CD4-positive, alpha-beta T cell (primary cell): ENCODE results near the gene ADGRG7. TPM values are rescaled to one million over a fixed set of nuclear protein-coding genes. Genes with fewer than 3 reads are reported as not detected.

Experiments used
- ATAC-seq: fragments of 200-7000 bp; cut with Tn5 transposase; one replicate; pipeline ENCODE4 v1.10.0; 2022; ENCODE audit warnings: mild to moderate bottlenecking; ENCODE audit not compliant: poor library complexity
- CTCF ChIA-PET: fragments of 350-600 bp; sonication (Branson Sonifier 250); formaldehyde crosslinking; loops from one replicate; lab custom pipeline; 2021; ENCODE audit warnings: antibody characterized with exemption, inconsistent platforms; lab: Charles Lee
- POLR2A ChIA-PET: fragments of 350-600 bp; sonication (Branson Sonifier 250); formaldehyde crosslinking; loops from one replicate; lab custom pipeline; 2021; ENCODE audit warnings: antibody characterized with exemption, inconsistent platforms; lab: Charles Lee
- DNase-seq, 14 experiments: peaks; one replicate each; pipeline ENCODE4 v3.0.0-alpha.2; 2013 to 2020; ENCODE audit warnings: mixed read lengths in 2 of 14
- H3K27ac ChIP-seq, 2 donors: one replicate each; pipeline versions ENCODE4 v1.5.1 to v1.7.0; 2013; ENCODE audit warnings: low read length in 2 of 2, low read depth in 1 of 2, mild to moderate bottlenecking in 1 of 2
- H3K27me3 ChIP-seq, 2 experiments: 1 replicate in 1 of 2; 2 replicates in 1 of 2; pipeline versions ENCODE4 v1.6.1 to v1.7.0; 2013; ENCODE audit warnings: low read length in 2 of 2, control low read depth in 1 of 2, mild to moderate bottlenecking in 1 of 2, moderate library complexity in 1 of 2; ENCODE audit not compliant: insufficient read depth in 2 of 2, control insufficient read depth in 1 of 2
- H3K36me3 ChIP-seq: one replicate; pipeline ENCODE4 v1.6.1; 2013; ENCODE audit warnings: low read length, control low read depth; ENCODE audit not compliant: insufficient read depth
- H3K4me1 ChIP-seq: one replicate; pipeline ENCODE4 v1.6.1; 2013; ENCODE audit warnings: low read length, control low read depth; ENCODE audit not compliant: insufficient read depth
- H3K4me3 ChIP-seq: one replicate; pipeline ENCODE4 v1.5.1; 2013; ENCODE audit warnings: mild to moderate bottlenecking, low read length, moderate library complexity
- H3K9me3 ChIP-seq, 2 experiments: 1 replicate in 1 of 2; 2 replicates in 1 of 2; pipeline versions ENCODE4 v1.6.1 to v1.7.0; 2013; ENCODE audit warnings: low read length in 2 of 2, mild to moderate bottlenecking in 2 of 2, control low read depth in 1 of 2, moderate library complexity in 1 of 2; ENCODE audit not compliant: control insufficient read depth in 1 of 2, insufficient read depth in 1 of 2
- H3K27ac Mint-ChIP-seq: one replicate; pipeline ENCODE4 v1.8.0; 2020; ENCODE audit warnings: mixed read lengths
- H3K27me3 Mint-ChIP-seq: one replicate; pipeline ENCODE4 v1.8.0; 2021; ENCODE audit warnings: mixed read lengths
- H3K36me3 Mint-ChIP-seq: one replicate; pipeline ENCODE4 v1.8.0; 2021; ENCODE audit warnings: low read depth, mixed read lengths
- H3K4me1 Mint-ChIP-seq: one replicate; pipeline ENCODE4 v1.8.0; 2021; ENCODE audit warnings: low read depth, mixed read lengths
- H3K4me3 Mint-ChIP-seq: one replicate; pipeline ENCODE4 v1.8.0; 2020; ENCODE audit warnings: mild to moderate bottlenecking, mixed read lengths
- H3K9me3 Mint-ChIP-seq: one replicate; pipeline ENCODE4 v1.8.0; 2020; ENCODE audit warnings: mixed read lengths
- CTCF ChIP-seq: fragments of 200-600 bp; IDR thresholded peaks from one replicate; pipeline ENCODE4 v1.8.0; 2022; ENCODE audit warnings: antibody characterized with exemption, mild to moderate bottlenecking
- intact Hi-C, 2 experiments: fragments of 100-400 bp; cut with DNase I in 1 of 2; cut with micrococcal nuclease in 1 of 2; formaldehyde crosslinking; loops; one replicate each; pipeline versions ENCODE4 v1.15.1 to v1.9.0; 2023 to 2025; cut with DNase I, micrococcal nuclease
- total RNA-seq, 174 experiments: library from RNA in 2 of 174; stranded (reverse) in 2 of 174; gene quantifications; one replicate each; pipeline ENCODE4 v1.2.3 and lab custom pipeline; 2021 to 2026

The ADGRG7 gene
- total RNA-seq, 2 experiments from 2014 or later = not detected

GRCh38 chr3:100706365-100706764 is 97.0 kb downstream of the ADGRG7 start:
- Mint-ChIP-seq H3K27ac (no peak overlapping the region), H3K4me3 (peak overlapping the region; percentile 20)
- CTCF ChIA-PET = no interaction called here

GRCh38 chr3:100708644-100708988 is 99.2 kb downstream of the ADGRG7 start:
- Histone ChIP-seq H3K4me1 (peaks cover 24% of the 10 kb centered on the region), H3K27me3 (no peaks in the 10 kb centered on the region), H3K27ac (peak overlapping the region; percentile 74 to 94), H3K4me3 (peak overlapping the region; percentile 73), H3K9me3 (no peaks in the 10 kb centered on the region), H3K36me3 (peaks cover under 1% of the 10 kb centered on the region)
- ATAC-seq (no peak), DNase-seq (no peak)
- no peak for TF ChIP-seq CTCF
- Mint-ChIP-seq H3K27ac (peak overlapping the region; percentile 97), H3K4me3 (peak overlapping the region; percentile 97), H3K9me3 (no peaks in the 10 kb centered on the region), H3K36me3 (peaks cover 29% of the 10 kb centered on the region), H3K27me3 (peaks cover 18% of the 10 kb centered on the region), H3K4me1 (peaks cover 43% of the 10 kb centered on the region)
- intact Hi-C loops = loop anchor here in 1 of 2 experiments (2.0 to 10.0 kb wide), 4 partner anchors 308 to 891 kb away; partner anchors contain the start of genes CMSS1, LNP1, PCNP and TBC1D23
- ChIA-PET CTCF (no interaction called here), POLR2A (interaction anchor here (0.7 to 2.8 kb wide), 9 partner anchors 16 to 968 kb away, joined by 3 to 16 read pairs (median 6); partner anchors contain the start of genes LNP1, NIT2, TBC1D23 and TOMM70)

More at GRCh38 chr3:100706365-100706764, 97.0 kb downstream of the ADGRG7 start:
- no peaks in the 10 kb centered on the region for H3K27me3 ChIP-seq
- H3K9me3 Mint-ChIP-seq = no peaks in the 10 kb centered on the region
- H3K36me3 ChIP-seq = no peaks in the 10 kb centered on the region
- H3K4me3 ChIP-seq = no peak overlapping the region
- H3K4me1 Mint-ChIP-seq = peaks cover 21% of the 10 kb centered on the region
- DNase-seq (no peak), ATAC-seq (no peak)
- intact Hi-C loops = loop anchor here in 1 of 2 experiments (5.0 to 10.0 kb wide), 2 partner anchors 868 to 889 kb away; partner anchors contain the start of genes CMSS1 and PCNP
- H3K36me3 Mint-ChIP-seq = peaks cover 12% of the 10 kb centered on the region
- POLR2A ChIA-PET = no interaction called here
- TF ChIP-seq CTCF = no peak
- no peaks in the 10 kb centered on the region for H3K9me3 ChIP-seq
- peaks cover 34% of the 10 kb centered on the region for H3K27me3 Mint-ChIP-seq
- no peak overlapping the region for H3K27ac ChIP-seq
- peaks cover 24% of the 10 kb centered on the region for H3K4me1 ChIP-seq

GRCh38 chr3:100708989-100709841 is 99.8 kb downstream of the ADGRG7 start, which contains the start of gene TFG:
TFG (plus strand) TSS chr3:100709494; CDS start chr3:100713686, 4,192 bp downstream.
- Mint-ChIP-seq H3K27me3 (peaks cover 16% of the 10 kb centered on the region), H3K9me3 (no peaks in the 10 kb centered on the region), H3K4me1 (peaks cover 49% of the 10 kb centered on the region), H3K4me3 (peak within 1 kb of the TSS; percentile 97), H3K36me3 (peaks cover 35% of the 10 kb centered on the region), H3K27ac (peak within 1 kb of the TSS; percentile 97)
- H3K4me3 ChIP-seq = peak within 1 kb of the TSS; percentile 73
- DNase-seq = peak; percentile 94 to 100 (median 96)
- peaks cover 24% of the 10 kb centered on the region for H3K4me1 ChIP-seq
- no peaks in the 10 kb centered on the region for H3K27me3 ChIP-seq
- ATAC-seq = peak; percentile 91
- intact Hi-C loops = loop anchor here in 1 of 2 experiments (2.0 to 10.0 kb wide), 4 partner anchors 308 to 892 kb away; partner anchors contain the start of genes CMSS1, LNP1, PCNP and TBC1D23
- peak within 1 kb of the TSS; percentile 77 to 94 for H3K27ac ChIP-seq
- peaks cover 7% of the 10 kb centered on the region for H3K36me3 ChIP-seq
- CTCF ChIA-PET = no interaction called here
- POLR2A ChIA-PET = interaction anchor here (0.7 to 2.8 kb wide), 13 partner anchors 15 to 1807 kb away, joined by 3 to 16 read pairs (median 3); partner anchors contain the start of genes CMSS1, DCBLD2, LNP1 and NIT2
- no peak for TF ChIP-seq CTCF
- no peaks in the 10 kb centered on the region for H3K9me3 ChIP-seq
